ENCODE data around the gene ZBTB12. TPM values are rescaled to one million over a fixed set of nuclear protein-coding genes. Genes with fewer than 3 reads are reported as not detected.

ZBTB12 gene
- total and polyA plus RNA-seq, 9 of the 15 experiments (the other 6 are each of a cell fraction or from before 2014, with no cell fraction given), result 0.03 to 12.4 (median 5.8) TPM; not detected in 1

GRCh38 chr6:31901953-31902643, at the start of gene ZBTB12 (continued):
- TF ChIP-seq NR2C2 (CRISPR knock-in tag; IDR thresholded peaks at IDR 0.05), result peak; percentile 17; the same call in 1 of the 2 replicates
- peak; percentile 69 for TF ChIP-seq NR2C2 (tag; IDR thresholded peaks at IDR 0.05)
- peak; percentile 88 for TF ChIP-seq ZNF197 (CRISPR knock-in tag; IDR thresholded peaks at IDR 0.05; ENCODE audit: low read depth)
- peak; percentile 33; the same call in 1 of the 2 replicates for TF ChIP-seq NR4A1 (CRISPR knock-in tag; IDR thresholded peaks at IDR 0.05)
- TF ChIP-seq NR4A1 (tag; IDR thresholded peaks at IDR 0.05), result peak; percentile 82
- peak; percentile 97 for TF ChIP-seq CCNT2 (IDR thresholded peaks at IDR 0.05; ENCODE audit: borderline replicate concordance, extremely low read depth, insufficient read length, low read depth, low read length)
- TF ChIP-seq ZFPM2 (CRISPR knock-in tag; IDR thresholded peaks at IDR 0.05), result no peak
- TF ChIP-seq, protein P1, sequence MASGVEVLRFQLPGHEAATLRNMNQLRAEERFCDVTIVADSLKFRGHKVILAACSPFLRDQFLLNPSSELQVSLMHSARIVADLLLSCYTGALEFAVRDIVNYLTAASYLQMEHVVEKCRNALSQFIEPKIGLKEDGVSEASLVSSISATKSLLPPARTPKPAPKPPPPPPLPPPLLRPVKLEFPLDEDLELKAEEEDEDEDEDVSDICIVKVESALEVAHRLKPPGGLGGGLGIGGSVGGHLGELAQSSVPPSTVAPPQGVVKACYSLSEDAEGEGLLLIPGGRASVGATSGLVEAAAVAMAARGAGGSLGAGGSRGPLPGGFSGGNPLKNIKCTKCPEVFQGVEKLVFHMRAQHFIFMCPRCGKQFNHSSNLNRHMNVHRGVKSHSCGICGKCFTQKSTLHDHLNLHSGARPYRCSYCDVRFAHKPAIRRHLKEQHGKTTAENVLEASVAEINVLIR (CRISPR knock-in tag; IDR thresholded peaks at IDR 0.05), result 0 out of 2 replicates have a peak, but pooled peaks have one; percentile 13
- peak; percentile 19 for TF ChIP-seq U2AF1 (optimal IDR thresholded peaks at IDR 0.05; ENCODE audit: low read depth, low read length)
- no peak for TF ChIP-seq TAF1 (IDR thresholded peaks at IDR 0.05; ENCODE audit: control insufficient read depth, extremely low read depth, insufficient read depth, low read length, severe bottlenecking)
- no peak for TF ChIP-seq ZNF449 (CRISPR knock-in tag; IDR thresholded peaks at IDR 0.05)
- TF ChIP-seq EP400 (IDR thresholded peaks at IDR 0.05), result peak; percentile 63; the same call in 1 of the 2 replicates
- peak; percentile 49; the same call in 1 of the 2 replicates for TF ChIP-seq KLF1 (tag; IDR thresholded peaks at IDR 0.05)
- no peak for TF ChIP-seq ZNF707 (CRISPR knock-in tag; conservative IDR thresholded peaks at IDR 0.05)
- TF ChIP-seq COPS2 (conservative IDR thresholded peaks at IDR 0.05), result no peak
- 0 out of 2 replicates have a peak, but pooled peaks have one; percentile 32 for TF ChIP-seq PML (IDR thresholded peaks at IDR 0.05; ENCODE audit: low read length)
- TF ChIP-seq, protein P2, sequence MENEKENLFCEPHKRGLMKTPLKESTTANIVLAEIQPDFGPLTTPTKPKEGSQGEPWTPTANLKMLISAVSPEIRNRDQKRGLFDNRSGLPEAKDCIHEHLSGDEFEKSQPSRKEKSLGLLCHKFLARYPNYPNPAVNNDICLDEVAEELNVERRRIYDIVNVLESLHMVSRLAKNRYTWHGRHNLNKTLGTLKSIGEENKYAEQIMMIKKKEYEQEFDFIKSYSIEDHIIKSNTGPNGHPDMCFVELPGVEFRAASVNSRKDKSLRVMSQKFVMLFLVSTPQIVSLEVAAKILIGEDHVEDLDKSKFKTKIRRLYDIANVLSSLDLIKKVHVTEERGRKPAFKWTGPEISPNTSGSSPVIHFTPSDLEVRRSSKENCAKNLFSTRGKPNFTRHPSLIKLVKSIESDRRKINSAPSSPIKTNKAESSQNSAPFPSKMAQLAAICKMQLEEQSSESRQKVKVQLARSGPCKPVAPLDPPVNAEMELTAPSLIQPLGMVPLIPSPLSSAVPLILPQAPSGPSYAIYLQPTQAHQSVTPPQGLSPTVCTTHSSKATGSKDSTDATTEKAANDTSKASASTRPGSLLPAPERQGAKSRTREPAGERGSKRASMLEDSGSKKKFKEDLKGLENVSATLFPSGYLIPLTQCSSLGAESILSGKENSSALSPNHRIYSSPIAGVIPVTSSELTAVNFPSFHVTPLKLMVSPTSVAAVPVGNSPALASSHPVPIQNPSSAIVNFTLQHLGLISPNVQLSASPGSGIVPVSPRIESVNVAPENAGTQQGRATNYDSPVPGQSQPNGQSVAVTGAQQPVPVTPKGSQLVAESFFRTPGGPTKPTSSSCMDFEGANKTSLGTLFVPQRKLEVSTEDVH (IDR thresholded peaks at IDR 0.05; ENCODE audit: low read depth, partially characterized antibody), result no peak
- peak; percentile 37 to 75 for TF ChIP-seq E2F6 (IDR thresholded peaks at IDR 0.05; ENCODE audit: borderline replicate concordance in 1 of 2, extremely low read depth in 1 of 2, insufficient read depth in 1 of 2, insufficient read length in 1 of 2, low read depth in 1 of 2, low read length in 1 of 2, poor library complexity in 1 of 2, severe bottlenecking in 1 of 2)
- peak; percentile 91; the same call in 1 of the 2 replicates for TF ChIP-seq CAMTA2 (CRISPR knock-in tag; conservative IDR thresholded peaks at IDR 0.05)
- TF ChIP-seq THRAP3 (IDR thresholded peaks at IDR 0.05; ENCODE audit: borderline replicate concordance), result no peak
- no peak for TF ChIP-seq ARID1B (IDR thresholded peaks at IDR 0.05)
